ENCODE data around the gene EIF2B4. TPM values are rescaled to one million over a fixed set of nuclear protein-coding genes. Genes with fewer than 3 reads are reported as not detected.
"Not testable (repeated sequence)": the region's sequence is repeated elsewhere in the genome, so short reads cannot be mapped to it uniquely, and the experiment has no call there.

The EIF2B4 gene
- total RNA-seq, 3 donors from 2014 or later: 63.4 to 69.8 (median 65.0) TPM

DNA sequence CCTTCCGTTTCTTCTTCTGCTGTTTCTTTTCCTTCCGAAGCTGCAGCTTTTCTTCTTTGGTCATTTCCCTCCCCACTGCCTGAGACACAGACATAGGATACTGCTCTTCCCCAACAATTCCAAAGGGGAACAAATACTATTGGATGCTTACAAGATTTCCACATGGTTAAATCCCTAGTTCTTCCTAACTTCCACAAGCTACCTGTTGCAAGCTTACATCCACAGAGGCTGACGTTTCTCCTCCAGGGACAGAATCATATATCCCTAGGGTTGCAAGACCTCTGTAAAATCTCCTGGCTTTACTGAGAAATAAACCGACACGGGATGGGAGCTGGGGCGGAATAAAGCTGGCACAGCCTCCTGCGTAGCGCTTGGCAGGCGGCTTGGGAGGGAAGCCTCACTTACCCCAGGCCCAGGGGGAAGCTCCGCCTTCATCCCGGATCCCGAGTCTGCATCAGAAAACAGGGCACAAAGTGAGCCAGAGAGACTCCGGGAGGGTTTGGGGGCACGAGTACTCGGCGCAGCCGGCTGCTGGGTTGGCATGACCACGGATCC, 590 bp downstream of the EIF2B4 start:
- peaks cover 44% of the 10 kb centered on the region for H3K36me3 Mint-ChIP-seq (ENCODE audit: insufficient read depth)
- H3K4me1 Mint-ChIP-seq (ENCODE audit: low read depth): peaks cover 45% of the 10 kb centered on the region
- ATAC-seq (peak in 1 of 2 donors; percentile 13), DNase-seq (no peak)
- no peaks in the 10 kb centered on the region for H3K27me3 Mint-ChIP-seq (ENCODE audit: low read depth)
- H3K9me3 Mint-ChIP-seq: no peaks in the 10 kb centered on the region
- H3K4me3 Mint-ChIP-seq: peak overlapping the region; percentile 82

DNA sequence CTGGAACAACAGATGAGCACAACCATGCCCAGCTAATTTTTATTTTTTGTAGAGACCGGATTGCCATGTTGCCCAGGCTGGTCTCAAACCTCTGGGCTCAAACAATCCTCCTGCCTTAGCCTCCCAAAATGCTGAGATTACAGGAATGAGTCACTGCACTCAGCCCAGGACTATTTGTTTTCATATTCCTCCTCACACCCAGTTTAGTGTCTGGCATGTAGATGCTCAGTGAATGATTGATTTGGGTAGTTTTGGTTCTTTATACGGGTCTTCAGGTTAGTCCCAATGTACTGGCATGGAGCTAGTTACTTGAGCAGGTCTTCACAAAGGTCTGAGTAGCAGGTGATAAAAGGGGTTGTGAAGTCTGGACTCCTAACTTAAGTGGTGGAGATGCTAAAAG, 6.2 kb downstream of the EIF2B4 start:
- no peak overlapping the region for H3K4me3 Mint-ChIP-seq
- DNase-seq (no peak), ATAC-seq (no peak)
- H3K36me3 Mint-ChIP-seq (ENCODE audit: insufficient read depth): peaks cover 32% of the 10 kb centered on the region
- H3K4me1 Mint-ChIP-seq (ENCODE audit: low read depth): peaks cover 16% of the 10 kb centered on the region
- H3K9me3 Mint-ChIP-seq: no peaks in the 10 kb centered on the region
- no peaks in the 10 kb centered on the region for H3K27me3 Mint-ChIP-seq (ENCODE audit: low read depth)

DNA sequence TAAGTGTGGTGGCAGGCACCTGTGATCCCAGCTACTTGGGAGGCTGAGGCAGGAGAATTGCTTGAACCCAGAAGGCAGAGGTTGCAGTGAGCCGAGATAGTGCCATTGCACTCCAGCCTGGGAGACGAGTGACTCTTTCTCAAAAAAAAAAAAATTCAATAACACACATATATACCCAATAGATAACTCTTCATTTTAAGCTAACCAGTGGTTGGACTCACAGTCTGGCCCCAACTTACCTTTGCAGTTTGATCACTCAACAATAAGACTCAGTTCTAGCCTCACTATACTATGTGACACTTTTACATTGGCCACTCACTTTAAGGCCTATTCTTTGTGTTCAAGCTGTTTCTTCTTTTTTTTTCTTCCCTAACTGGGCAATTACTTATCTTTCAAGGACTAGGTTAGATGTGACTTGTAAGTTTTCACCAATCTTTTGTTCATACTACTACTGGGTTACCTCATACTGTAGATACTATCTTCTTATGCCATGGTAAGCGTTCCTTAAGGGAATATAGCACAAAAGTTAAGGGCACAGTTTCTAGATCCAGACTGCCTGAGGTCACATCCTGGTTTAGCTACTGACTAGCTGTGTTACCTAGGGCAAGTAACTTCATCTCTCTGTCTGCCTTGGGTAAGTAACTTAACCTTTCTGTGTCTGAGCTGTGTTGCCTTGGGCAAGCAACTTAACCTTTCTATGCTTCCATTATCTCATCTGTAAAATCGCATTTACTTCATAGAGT, 7.3 kb downstream of the EIF2B4 start:
- Mint-ChIP-seq H3K4me1 (ENCODE audit: low read depth) (peaks cover 14% of the 10 kb centered on the region), H3K27me3 (ENCODE audit: low read depth) (no peaks in the 10 kb centered on the region), H3K36me3 (ENCODE audit: insufficient read depth) (peaks cover 26% of the 10 kb centered on the region), H3K4me3 (no peak overlapping the region), H3K9me3 (no peaks in the 10 kb centered on the region)
- ATAC-seq (no peak), DNase-seq (no peak)

DNA sequence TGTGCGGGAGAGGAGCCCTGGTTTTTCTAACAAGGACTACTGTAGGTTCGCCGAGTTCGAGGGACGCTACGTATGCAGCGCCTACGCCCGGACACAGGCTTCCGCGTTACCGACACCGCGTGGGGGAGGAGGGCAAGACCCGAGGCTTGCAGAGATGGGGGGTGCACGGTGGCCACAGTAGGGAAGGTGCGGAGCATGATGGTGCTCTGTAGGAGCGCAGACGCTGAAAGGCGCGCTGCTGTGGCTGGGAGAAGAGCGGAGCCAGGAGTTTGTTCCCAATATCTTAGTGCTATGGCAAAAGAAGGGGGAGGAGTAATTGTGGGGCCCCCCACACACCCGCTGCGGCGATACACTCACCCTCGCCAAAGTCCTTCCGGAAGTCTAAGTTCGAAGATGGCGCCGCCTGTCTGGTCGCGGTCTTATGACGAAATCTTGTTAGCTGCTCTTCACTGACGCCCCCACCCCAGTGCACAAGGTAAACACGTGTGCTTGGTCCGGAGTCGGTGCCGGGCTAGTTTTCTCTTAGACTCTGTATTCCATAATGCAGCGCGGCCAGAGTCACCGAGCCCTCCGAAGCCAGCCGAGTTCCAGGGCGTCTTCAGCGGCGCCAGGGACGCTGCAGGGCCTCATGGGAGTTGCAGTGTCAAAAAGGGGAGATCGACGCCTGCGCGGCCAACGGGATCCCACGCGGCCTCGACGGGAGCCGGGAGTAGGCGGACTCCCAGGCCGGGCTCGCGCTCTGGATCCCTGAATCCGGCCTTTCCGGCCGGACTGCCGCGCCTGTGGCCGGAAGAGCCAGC, 13.6 kb downstream of the EIF2B4 start, which contains the start of gene GTF3C2:
Gene GTF3C2 (minus strand): TSS at position 383 of the 800 bp plus-strand sequence. CDS start 13,210 bp downstream, outside the sequence.
- Mint-ChIP-seq H3K9me3 (no peaks in the 10 kb centered on the region), H3K36me3 (ENCODE audit: insufficient read depth) (peaks cover 9% of the 10 kb centered on the region), H3K4me3 (peak within 1 kb of the TSS; percentile 99), H3K4me1 (ENCODE audit: low read depth) (peaks cover 42% of the 10 kb centered on the region), H3K27me3 (ENCODE audit: low read depth) (no peaks in the 10 kb centered on the region)
- ATAC-seq: peak; percentile 83 to 84
- peak; percentile 91 for DNase-seq

DNA sequence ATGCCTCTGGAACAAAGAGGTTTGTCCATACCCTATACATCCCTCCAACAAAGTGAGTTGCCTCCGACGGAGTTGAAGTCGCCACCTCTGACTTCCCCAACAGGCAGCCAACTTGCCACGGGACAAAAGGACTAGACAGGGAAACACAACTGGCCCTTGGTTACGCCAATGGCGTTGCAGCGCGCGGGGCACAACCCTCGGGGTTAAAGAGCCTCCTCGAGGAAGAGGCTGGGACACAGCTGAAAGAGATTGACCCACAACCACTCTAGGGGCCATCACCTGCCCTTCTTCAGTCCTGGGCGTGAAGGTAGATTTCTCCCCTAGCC, 14.1 kb downstream of the EIF2B4 start:
- DNase-seq: no peak
- Mint-ChIP-seq H3K4me3 (peak overlapping the region; percentile 99), H3K27me3 (ENCODE audit: low read depth) (no peaks in the 10 kb centered on the region), H3K4me1 (ENCODE audit: low read depth) (peaks cover 45% of the 10 kb centered on the region), H3K36me3 (ENCODE audit: insufficient read depth) (peaks cover 9% of the 10 kb centered on the region), H3K9me3 (no peaks in the 10 kb centered on the region)
- peak; percentile 28 to 29 for ATAC-seq

DNA sequence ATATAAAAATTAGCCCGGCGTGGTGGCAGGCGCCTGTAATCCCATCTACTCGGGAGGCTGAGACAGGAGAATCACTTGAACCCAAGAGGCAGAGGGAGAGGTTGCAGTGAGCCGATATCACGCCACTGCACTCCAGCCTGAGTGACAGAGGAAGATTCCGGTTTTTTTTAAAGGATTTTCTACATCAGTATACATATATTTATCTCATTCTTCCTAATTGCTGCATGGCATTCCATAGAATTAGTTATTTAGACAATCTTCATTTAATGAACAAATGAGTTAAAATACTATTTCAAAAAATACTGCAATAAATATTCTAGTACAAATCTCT, 15.6 kb downstream of the EIF2B4 start:
- ATAC-seq: no peak
- Mint-ChIP-seq H3K27me3 (ENCODE audit: low read depth) (no peaks in the 10 kb centered on the region), H3K4me1 (ENCODE audit: low read depth) (peaks cover 50% of the 10 kb centered on the region), H3K36me3 (ENCODE audit: insufficient read depth) (peaks cover 13% of the 10 kb centered on the region), H3K9me3 (no peaks in the 10 kb centered on the region), H3K4me3 (peak overlapping the region; percentile 99)
- DNase-seq: no peak

DNA sequence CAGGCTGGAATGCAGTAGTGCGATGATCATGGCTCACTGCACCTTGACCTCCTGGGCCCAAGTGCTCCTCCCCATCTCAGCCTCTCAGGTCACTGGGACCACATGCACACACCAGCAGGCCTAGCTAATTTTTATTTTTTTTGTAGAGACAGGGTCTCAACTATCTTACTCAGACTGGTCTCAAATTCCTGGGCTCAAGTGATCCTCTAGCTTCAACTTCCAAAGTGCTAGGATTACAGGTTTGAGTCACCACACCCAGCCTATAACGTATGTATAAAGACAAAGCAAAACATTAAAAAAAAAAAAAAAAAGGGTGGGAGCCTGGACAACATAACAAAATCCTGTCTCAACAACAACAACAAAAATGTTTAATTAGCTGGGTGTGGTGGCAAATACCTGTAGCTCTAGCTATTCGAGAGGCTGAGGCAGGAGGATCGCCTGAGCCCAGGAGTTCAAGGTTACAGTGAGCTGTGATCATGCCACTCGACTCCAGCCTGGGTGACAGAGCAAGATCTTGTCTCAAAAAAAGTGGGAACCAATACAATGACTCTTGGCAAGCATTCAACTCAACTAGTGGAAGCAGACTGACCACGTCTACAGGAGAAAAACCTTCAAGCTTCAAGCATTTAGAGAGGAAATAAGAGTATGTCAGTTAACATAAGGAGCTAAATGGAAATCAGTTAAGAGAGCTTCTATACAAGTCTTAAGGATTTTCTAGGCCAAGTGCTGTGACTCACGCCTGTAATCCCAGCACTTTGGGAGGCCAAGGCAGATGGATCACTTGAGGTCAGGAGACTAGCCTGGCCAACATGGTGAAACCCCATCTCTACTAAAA, 16.2 kb downstream of the EIF2B4 start:
- peaks cover 52% of the 10 kb centered on the region for H3K4me1 Mint-ChIP-seq (ENCODE audit: low read depth)
- no peaks in the 10 kb centered on the region for H3K27me3 Mint-ChIP-seq (ENCODE audit: low read depth)
- ATAC-seq (no peak), DNase-seq (no peak)
- H3K4me3 Mint-ChIP-seq: peak overlapping the region; percentile 51
- H3K9me3 Mint-ChIP-seq: no peaks in the 10 kb centered on the region
- H3K36me3 Mint-ChIP-seq (ENCODE audit: insufficient read depth): peaks cover 14% of the 10 kb centered on the region

DNA sequence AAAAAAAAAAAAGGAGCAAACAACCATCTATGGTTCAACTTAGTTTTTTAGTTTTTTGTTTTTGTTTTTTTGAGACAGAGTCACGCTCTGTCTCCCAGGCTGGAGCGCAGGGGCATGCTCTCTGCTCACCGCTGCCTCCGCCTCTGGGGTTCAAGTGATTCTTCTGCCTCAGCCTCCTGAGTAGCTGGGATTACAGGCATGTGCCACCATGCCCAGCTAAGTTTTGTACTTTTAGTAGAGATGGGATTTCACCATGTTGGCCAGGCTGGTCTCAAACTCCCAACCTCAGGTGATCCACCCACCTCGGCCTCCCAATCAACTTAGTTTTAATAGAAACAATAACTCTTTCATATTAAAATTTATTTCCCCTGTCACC, 16.8 kb downstream of the EIF2B4 start:
- not testable (repeated sequence) for DNase-seq; H3K9me3 Mint-ChIP-seq; H3K4me3 Mint-ChIP-seq; H3K27me3 Mint-ChIP-seq (ENCODE audit: low read depth); ATAC-seq
- Mint-ChIP-seq H3K4me1 (ENCODE audit: low read depth) (peaks cover 49% of the 10 kb centered on the region), H3K36me3 (ENCODE audit: insufficient read depth) (peaks cover 14% of the 10 kb centered on the region)

DNA sequence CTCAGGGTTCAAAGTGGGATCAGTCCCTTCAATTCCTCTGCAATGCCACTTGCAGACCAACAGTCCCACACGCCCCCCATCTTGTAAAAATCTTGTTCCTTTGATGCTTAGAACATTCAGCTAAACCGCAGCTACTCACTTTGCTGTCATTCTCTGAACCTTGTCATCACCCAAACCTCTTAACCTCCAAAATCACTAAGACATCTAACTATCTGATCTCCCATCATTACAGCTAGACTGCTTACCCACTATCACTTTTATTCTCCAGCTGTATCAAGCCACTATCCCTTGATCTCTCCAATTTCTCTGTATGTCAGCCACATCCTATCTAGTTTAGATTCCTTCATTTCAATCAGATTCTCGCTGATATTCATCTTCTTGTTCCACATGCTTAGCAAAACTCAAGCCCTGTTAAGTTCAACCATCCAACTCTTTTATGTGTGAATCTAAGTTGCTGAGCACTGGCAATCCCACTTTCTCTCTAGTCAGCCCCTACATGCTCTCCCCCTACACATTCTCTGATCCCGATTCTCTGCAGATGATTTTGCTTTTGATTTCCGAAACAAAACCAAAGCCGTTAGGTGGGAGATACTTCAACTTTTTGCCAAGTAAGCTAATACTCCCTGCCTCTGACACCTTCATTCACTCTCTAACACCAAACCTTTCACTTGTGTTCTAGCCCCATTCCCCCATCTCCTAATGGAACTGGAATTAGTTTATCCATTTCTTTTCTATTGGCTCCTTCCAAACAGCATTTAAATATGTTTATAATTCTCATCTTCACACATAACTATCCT, 18.1 kb downstream of the EIF2B4 start:
- Mint-ChIP-seq H3K36me3 (ENCODE audit: insufficient read depth) (peaks cover 16% of the 10 kb centered on the region), H3K4me1 (ENCODE audit: low read depth) (peaks cover 47% of the 10 kb centered on the region), H3K27me3 (ENCODE audit: low read depth) (no peaks in the 10 kb centered on the region), H3K4me3 (peak overlapping the region; percentile 37), H3K9me3 (no peaks in the 10 kb centered on the region)
- DNase-seq (no peak), ATAC-seq (peak; percentile 43 to 49)

DNA sequence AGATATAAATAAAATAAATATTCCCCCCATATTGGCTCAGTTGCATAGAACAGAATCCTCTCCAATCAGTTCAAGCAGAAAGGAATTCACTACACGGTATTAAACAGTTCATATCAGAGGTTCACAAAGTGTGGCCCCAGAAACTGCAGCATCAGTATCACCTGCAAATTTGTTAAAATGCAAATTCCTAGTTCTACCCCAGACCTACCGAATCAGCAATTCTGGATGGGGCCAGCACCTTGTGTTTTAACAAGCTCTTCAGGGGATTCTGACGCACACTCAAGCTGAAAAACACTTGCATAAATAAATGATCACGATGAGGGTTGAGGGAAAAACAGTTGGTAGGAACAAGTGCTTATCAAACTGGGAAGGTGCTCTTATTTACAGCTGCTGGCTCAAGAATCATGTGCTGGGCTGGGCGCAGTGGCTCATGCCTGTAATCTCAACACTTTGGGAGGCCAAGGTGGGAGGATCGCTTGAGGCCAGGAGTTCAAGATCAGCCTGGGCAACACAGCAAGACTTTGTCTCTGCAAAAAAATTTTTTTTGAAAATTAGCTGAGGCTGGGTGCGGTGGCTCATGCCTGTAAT, 19.9 kb downstream of the EIF2B4 start:
- peaks cover 15% of the 10 kb centered on the region for H3K36me3 Mint-ChIP-seq (ENCODE audit: insufficient read depth)
- H3K27me3 Mint-ChIP-seq (ENCODE audit: low read depth): no peaks in the 10 kb centered on the region
- ATAC-seq: no peak
- no peak overlapping the region for H3K4me3 Mint-ChIP-seq
- no peak for DNase-seq
- peaks cover 42% of the 10 kb centered on the region for H3K4me1 Mint-ChIP-seq (ENCODE audit: low read depth)
- no peaks in the 10 kb centered on the region for H3K9me3 Mint-ChIP-seq

DNA sequence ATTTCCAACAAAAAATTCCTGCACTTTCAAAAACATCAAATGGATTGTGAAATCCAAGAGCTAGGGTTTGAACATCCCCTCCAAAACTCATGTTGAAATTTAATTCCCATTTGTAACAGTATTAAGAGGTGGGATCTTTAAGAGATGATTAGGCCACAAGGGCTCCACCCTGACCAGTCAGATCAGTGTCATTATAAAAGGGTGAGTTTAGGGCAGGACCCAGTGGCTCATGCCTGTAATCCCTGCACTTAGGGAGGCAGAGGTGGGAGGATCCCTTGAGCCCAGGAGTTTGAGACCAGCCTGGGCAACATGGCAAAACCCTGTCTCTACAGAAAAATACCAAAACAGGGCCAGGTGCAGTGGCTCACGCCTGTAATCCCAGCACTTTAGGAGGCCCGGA, 22.5 kb downstream of the EIF2B4 start:
- Mint-ChIP-seq H3K4me3 (no peak overlapping the region), H3K27me3 (ENCODE audit: low read depth) (no peaks in the 10 kb centered on the region), H3K36me3 (ENCODE audit: insufficient read depth) (peaks cover 17% of the 10 kb centered on the region), H3K9me3 (no peaks in the 10 kb centered on the region), H3K4me1 (ENCODE audit: low read depth) (peaks cover 29% of the 10 kb centered on the region)
- no peak for DNase-seq
- ATAC-seq: no peak

DNA sequence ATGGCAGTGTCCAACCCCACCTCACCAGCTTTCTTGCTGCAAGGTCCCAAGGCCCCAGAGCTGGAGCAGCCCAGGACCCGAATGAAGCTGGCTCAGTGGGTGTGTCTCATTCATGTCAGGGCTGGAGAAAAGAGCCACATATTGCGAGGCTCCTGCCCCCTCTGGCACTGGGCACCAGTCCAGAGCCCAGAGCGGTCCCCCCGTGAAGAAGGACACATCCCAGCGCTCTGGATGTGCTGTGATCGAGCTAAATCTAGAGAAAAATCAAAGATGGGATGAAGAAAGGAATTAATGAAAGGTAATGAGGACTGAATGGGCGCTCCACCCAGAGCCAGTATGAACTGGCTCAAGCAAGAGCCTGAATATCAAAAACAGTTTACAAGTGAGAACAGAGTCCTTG, 34.0 kb downstream of the EIF2B4 start:
- H3K4me1 Mint-ChIP-seq (ENCODE audit: low read depth): no peaks in the 10 kb centered on the region
- no peaks in the 10 kb centered on the region for H3K9me3 Mint-ChIP-seq
- ATAC-seq (no peak), DNase-seq (no peak)
- H3K36me3 Mint-ChIP-seq (ENCODE audit: insufficient read depth): peaks cover 25% of the 10 kb centered on the region
- no peak overlapping the region for H3K4me3 Mint-ChIP-seq
- H3K27me3 Mint-ChIP-seq (ENCODE audit: low read depth): no peaks in the 10 kb centered on the region

DNA sequence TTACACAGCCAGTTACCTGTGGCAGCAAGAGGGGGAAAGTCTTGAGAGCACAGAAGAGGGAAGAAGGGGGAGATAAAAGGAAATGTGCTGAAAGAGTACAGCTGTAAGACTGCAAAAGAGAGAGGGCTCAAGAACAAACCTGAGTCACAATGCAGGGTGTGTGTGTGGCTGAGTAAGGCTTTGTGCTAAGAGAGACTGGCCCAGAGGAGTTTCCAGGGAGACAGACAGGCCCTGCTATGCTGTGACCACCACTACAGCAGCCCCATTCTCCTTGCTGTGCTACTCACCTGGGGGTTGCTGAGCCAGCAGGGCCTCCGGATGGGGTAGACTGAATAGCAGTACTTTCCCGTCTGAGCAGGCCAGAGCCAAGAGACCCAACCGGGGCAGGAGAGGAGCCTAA, 34.8 kb downstream of the EIF2B4 start:
- peaks cover 28% of the 10 kb centered on the region for H3K36me3 Mint-ChIP-seq (ENCODE audit: insufficient read depth)
- H3K27me3 Mint-ChIP-seq (ENCODE audit: low read depth): no peaks in the 10 kb centered on the region
- no peak for DNase-seq
- H3K4me1 Mint-ChIP-seq (ENCODE audit: low read depth): no peaks in the 10 kb centered on the region
- ATAC-seq: no peak
- no peaks in the 10 kb centered on the region for H3K9me3 Mint-ChIP-seq
- no peak overlapping the region for H3K4me3 Mint-ChIP-seq
